Measurements from ENCODE around the gene PARP12. TPM values are rescaled to one million over a fixed set of nuclear protein-coding genes. Genes with fewer than 3 reads are reported as not detected.
A peak's percentile ranks its signal among the peaks of the same experiment; 100 is the strongest.

Gene PARP12
- total and polyA plus RNA-seq, 12 donors, result 6.7 to 48.3 (median 13.1) TPM

- Histone ChIP-seq H3K4me1 (no peaks in the 10 kb centered on the region), H3K9me3 (no peaks in the 10 kb centered on the region), H3K4me3 (no peak overlapping the region), H3K27me3 (no peaks in the 10 kb centered on the region), H3K36me3 (peaks cover 0 to 40% (median 0%) of the 10 kb centered on the region in 9 donors), H3K27ac (no peak overlapping the region)
- no peak for DNase-seq
- intact Hi-C loops (cut with DNase I), result no loop called here
- no peak for TF ChIP-seq CTCF (IDR thresholded peaks at IDR 0.05)
- ATAC-seq, result no peak
- 83 to 88% methylated on average over 7 of the region's 7 CpGs for WGBS, 2 donors
These were observed 45.7 kb downstream of the PARP12 start for GRCh38 chr7:140017034-140017433.

- ATAC-seq (no peak), DNase-seq (no peak)
- WGBS, 2 donors, result 90 to 91% methylated on average over 9 of the region's 9 CpGs
- H3K36me3 ChIP-seq, result peaks cover 0 to 35% (median 0%) of the 10 kb centered on the region in 9 donors
- H3K4me3 ChIP-seq, result no peak overlapping the region
- TF ChIP-seq CTCF (IDR thresholded peaks at IDR 0.05), result no peak
- no peaks in the 10 kb centered on the region for H3K9me3 ChIP-seq
- intact Hi-C loops (cut with DNase I), result no loop called here
- H3K27me3 ChIP-seq, result no peaks in the 10 kb centered on the region
- no peak overlapping the region for H3K27ac ChIP-seq
- H3K4me1 ChIP-seq, result no peaks in the 10 kb centered on the region
These were observed 46.2 kb downstream of the PARP12 start for GRCh38 chr7:140016540-140016939.

- Histone ChIP-seq H3K4me1 (no peaks in the 10 kb centered on the region), H3K27me3 (no peaks in the 10 kb centered on the region), H3K9me3 (no peaks in the 10 kb centered on the region), H3K4me3 (no peak overlapping the region), H3K27ac (no peak overlapping the region), H3K36me3 (peaks cover 0 to 25% (median 0%) of the 10 kb centered on the region in 9 donors)
- DNase-seq, result no peak
- TF ChIP-seq CTCF (IDR thresholded peaks at IDR 0.05), result no peak
- intact Hi-C loops (cut with DNase I), result no loop called here
- WGBS, 2 donors, result 92 to 95% methylated on average over 11 of the region's 11 CpGs
- peak in 1 of 8 donors; percentile 27 for ATAC-seq
These were observed 47.2 kb downstream of the PARP12 start for GRCh38 chr7:140015471-140015970.

- no peak for TF ChIP-seq CTCF (IDR thresholded peaks at IDR 0.05)
- ATAC-seq, result no peak
- no peaks in the 10 kb centered on the region for H3K27me3 ChIP-seq
- no peak overlapping the region for H3K27ac ChIP-seq
- H3K9me3 ChIP-seq, result no peaks in the 10 kb centered on the region
- no peak overlapping the region for H3K4me3 ChIP-seq
- H3K4me1 ChIP-seq, result no peaks in the 10 kb centered on the region
- WGBS, 2 donors, result 87 to 95% methylated on average over 10 of the region's 10 CpGs
- DNase-seq, result no peak
- intact Hi-C loops (cut with DNase I), result no loop called here
- H3K36me3 ChIP-seq, result peaks cover 0 to 25% (median 0%) of the 10 kb centered on the region in 9 donors
These were observed 48.6 kb downstream of the PARP12 start for GRCh38 chr7:140014123-140014522.

Data from heart right ventricle (tissue), 16 donors.